Measurements from ENCODE around the gene TAF3.

TAF3 gene

GRCh38 chr10:7872041-7872442 lies 53.7 kb downstream of the TAF3 start:
- DNase-seq (ENCODE audit: low read depth in 2 of 2, low spot score in 1 of 2) = no peak

DNA sequence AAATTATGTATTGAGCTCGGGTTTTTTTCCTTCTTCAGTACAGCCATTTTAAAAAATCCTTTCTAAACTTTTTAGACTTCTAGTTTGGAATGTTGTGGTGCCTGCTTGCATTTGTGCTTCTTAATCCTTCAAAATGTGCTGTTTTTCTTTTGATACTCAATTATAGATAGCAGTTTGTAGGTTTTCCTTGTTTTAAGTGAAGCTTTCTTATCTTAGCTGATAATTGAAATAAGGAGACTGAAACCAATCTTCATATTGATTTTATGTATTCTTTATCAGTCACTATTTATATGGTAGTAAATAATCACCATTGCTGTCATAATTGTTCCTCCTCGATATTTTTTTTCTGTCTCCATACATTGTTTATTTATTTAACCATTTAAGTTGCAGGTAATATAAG lies 56.6 kb downstream of the TAF3 start:
- DNase-seq (ENCODE audit: low read depth in 2 of 2, low spot score in 1 of 2) = no peak

DNA sequence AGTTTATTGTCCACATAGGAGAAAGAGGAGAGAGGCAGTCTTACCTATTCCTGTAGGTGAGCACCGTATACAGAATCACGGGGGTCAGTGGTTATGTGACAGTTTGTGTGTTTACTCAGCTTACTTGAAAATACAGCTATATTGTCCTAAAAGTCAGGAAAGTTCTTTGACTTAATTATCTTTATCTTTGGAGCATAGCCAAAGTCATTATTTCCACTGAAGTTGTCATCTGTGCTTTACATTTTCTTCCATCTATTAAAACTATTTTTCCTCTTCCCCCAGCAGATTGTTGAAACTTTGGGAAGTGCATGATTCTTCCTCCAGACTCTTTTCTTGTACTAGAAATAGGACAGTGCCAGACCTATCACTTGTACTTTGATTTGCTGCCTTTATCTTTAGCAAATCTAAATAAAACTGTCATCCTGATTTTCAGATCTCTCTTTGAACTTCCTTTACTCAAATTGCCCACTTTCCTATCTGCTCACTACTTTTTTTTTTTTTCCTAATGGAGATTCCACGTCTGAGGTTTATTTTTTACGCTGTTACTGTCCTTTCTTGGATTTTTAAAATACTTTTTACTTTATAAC lies 58.3 kb downstream of the TAF3 start:
- DNase-seq (ENCODE audit: low read depth in 2 of 2, low spot score in 1 of 2) = no peak

DNA sequence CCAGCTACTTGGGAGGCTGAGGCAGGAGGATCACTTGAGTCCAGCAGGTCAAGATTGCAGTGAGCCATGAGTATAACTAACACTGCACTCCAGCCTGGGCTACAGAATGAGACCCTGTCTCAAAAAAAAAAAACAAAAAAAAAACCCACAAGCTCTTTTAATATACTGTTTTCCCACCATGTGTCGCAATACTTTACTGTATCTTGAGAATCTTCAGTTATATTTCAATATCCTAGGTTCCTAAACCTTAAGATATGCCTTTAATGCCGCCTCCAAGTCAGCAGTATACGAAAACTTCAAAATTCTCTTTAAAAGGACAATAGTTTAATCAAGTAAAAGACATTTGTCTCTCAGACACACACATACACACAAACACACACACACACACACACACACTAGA lies 62.8 kb downstream of the TAF3 start:
- no peak for DNase-seq (ENCODE audit: low read depth in 2 of 2, low spot score in 1 of 2)

DNA sequence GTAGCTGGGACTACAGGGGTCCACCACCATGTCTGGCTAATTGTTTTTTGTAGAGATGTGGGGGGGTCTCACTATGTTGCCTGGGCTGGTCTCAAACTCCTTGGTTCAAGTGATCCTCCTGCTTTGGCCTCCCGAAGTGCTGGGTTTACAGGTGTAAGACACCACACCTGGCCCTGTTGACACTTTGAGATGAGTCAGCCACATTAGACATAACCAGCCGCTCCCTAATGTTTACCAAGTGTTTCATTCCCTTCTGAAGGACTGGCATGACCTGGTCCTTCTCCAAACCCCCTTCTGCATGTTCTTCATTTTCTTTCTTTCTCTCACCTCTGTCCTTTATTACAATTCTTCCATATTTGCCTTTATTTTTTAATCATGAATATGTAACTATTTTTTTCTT lies 67.8 kb downstream of the TAF3 start:
- DNase-seq (ENCODE audit: low read depth in 2 of 2, low spot score in 1 of 2) = no peak

DNA sequence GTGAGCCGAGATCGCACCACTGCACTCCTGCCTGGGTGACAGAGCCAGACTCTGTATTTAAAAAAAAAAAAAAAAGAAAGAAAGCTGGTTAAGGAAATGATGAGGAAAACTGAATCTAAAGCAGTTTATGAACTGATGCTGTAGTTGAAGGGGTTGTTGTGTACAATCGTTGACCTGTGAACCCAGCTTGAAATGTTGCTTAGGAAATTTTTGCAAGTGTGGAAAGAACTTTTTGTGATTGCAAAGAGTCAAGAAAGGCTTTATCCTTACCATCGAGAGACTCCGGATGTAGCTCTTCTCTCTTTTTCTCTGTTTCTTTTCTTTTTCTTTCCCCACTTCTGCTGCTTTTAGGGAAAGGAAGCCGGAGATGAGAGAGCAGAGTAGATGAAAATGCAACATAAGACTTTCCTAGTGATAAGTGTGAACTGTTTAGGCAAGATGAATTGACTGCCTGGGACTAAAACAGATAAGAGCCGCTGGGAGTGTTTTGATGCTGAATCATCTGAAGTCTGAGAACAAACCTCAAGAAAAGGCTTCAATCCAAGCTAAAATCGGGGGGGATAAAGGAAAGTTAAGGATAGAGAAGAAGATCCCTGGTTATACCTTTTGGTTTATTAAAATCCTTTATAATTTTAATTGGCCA lies 69.0 kb downstream of the TAF3 start:
- no peak for DNase-seq (ENCODE audit: low read depth in 2 of 2, low spot score in 1 of 2)

DNA sequence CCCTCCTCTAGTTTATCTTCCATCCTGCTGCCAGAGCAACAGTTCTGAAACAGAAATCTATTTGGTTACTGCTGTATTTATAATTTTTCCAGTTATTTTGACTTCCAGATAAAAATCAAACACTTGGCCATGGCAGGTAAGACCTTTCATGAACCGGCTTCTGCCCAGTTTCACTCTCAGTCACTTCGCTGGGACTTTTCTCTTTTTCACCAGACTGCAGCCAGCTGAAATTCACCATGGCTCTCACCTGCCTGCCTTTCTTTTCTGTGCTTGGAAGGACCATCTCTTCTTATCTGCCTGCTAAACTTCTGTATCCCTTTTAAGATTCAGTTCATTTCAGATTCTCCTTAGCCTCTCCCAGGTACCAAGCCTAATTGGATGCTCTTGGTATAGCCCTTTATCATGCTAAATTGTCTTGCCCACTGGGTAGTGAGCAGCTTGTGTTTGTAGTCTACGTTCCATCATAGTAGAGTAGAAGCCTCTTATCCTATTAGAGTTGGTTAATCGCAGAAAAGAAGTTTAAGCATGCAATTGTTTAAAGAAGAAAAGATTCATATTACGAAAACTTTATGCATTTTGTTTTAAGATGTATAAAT lies 71.7 kb downstream of the TAF3 start:
- DNase-seq (ENCODE audit: low read depth in 2 of 2, low spot score in 1 of 2) = no peak

- DNase-seq (ENCODE audit: low read depth in 2 of 2, low spot score in 1 of 2) = no peak
These were observed 72.5 kb downstream of the TAF3 start for GRCh38 chr10:7890781-7891180.

DNA sequence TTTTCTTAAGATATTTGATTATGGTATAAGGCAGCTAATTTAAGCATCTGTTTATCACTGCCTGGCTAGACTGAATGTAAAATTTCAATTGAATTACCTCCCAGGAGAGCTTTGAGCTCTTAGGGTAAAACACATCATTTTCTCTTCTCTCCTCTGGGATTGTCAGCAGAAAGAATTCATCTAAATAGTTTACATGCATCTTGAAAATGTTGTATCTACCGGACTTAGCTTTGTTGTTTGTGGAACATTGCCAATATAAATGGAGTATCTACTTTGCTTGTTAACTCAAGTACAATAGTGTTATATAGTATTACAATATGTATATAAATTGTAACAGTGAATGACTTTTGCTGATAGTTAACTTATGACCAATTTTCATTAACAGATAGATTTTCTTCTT lies 73.3 kb downstream of the TAF3 start:
- DNase-seq (ENCODE audit: low read depth in 2 of 2, low spot score in 1 of 2) = no peak

GRCh38 chr10:7892146-7892545 lies 73.8 kb downstream of the TAF3 start:
- no peak for DNase-seq (ENCODE audit: low read depth in 2 of 2, low spot score in 1 of 2)

DNA sequence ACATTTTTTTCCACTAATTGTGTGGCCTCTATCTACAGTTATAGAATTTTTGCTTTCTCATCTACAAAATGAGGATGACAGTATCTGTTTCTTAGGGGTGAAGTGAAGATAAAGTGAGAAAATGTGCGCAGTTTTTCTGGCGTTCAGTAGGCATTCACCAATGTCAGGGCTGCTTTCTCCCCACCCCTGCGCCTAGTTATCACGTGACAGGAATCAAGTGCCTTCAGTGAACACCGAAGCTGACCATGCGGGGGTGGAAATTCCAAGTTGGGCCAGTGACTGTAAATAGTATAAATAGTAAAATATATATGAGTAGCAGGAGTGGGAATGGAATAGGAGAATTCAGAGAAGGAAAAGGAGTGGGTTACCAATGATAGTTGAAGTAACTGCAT lies 77.4 kb downstream of the TAF3 start:
- no peak for DNase-seq (ENCODE audit: low read depth in 2 of 2, low spot score in 1 of 2)

GRCh38 chr10:7896297-7896696 lies 78.0 kb downstream of the TAF3 start:
- DNase-seq (ENCODE audit: low read depth in 2 of 2, low spot score in 1 of 2) = no peak

DNA sequence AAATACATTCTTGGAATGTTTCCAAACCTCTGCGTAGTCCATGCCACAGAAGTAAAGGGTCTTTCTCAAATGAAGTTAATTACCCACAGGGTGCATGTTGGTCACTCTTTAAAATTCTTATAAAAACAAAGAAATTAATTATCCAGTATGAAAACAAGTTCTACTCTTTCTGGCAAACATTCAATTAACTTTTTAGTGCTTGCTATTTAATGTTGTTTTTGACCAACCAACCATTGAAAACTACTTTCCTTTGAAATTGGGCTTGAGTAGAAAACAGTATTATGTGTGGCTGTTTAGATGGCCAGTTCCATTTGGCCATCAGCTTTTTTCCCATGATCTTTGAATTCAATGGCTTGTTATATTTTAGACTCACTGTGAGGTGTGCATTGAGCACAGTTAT lies 83.0 kb downstream of the TAF3 start:
- DNase-seq (ENCODE audit: low read depth in 2 of 2, low spot score in 1 of 2) = no peak

DNA sequence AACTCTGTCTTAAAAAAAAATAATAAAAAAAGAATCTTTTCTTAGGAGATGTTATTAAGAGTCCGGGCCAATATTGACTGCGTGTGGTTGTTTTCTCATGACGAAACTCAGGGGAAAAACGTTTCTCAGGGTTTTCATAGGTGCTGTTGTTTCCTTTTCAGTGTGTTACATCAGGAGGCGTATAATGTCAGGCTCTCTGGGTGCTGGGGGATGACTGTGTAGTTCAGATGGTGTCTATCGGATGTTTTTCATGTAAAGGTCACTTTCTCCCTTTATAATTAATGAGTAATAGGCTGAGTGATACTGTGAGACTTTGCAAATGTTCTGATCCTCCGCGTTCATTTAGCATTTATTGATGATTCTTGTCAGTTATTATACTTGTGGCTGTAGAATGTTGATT lies 84.1 kb downstream of the TAF3 start:
- no peak for DNase-seq (ENCODE audit: low read depth in 2 of 2, low spot score in 1 of 2)

DNA sequence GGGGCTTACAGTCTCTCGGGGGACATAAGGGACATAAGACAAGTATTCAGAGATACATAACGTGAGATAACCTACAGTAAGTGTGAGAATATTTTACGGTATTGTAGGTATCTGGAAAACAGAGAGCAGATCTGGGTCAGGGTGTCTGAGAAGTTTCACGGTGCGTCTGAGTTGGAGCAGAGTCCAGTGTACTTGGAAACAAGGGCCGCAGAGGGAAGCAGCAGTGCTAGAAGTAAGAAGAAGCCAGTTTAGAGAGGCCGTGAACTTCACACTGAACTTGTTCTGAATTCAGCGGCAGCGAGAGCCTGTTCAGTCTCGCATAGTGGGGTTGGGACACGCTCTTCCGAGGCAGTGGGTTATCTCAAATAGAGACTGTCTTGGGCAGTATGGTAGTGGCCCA lies 85.5 kb downstream of the TAF3 start:
- no peak for DNase-seq (ENCODE audit: low read depth in 2 of 2, low spot score in 1 of 2)

DNA sequence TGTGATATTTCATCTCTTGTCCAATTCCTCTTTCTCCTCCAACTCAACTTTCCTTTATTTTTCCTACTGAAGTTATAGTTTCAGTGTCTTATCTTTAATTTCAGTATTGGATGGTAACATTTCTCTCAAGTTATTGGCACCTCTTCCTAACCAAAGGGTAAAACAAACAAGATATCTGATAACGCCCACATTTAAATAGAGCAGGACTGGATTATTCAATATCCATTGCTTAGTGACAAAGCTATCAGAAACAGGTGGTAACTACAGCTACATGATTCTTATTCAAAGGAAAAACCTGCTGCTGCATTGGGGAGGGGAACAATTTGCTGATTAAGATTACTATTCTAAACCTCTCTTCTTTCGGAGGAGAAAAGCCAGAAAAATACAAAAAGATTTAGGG lies 87.8 kb downstream of the TAF3 start:
- no peak for DNase-seq (ENCODE audit: low read depth in 2 of 2, low spot score in 1 of 2)

- DNase-seq (ENCODE audit: low read depth in 2 of 2, low spot score in 1 of 2) = no peak
These were observed 90.4 kb downstream of the TAF3 start for GRCh38 chr10:7908541-7909210.

DNA sequence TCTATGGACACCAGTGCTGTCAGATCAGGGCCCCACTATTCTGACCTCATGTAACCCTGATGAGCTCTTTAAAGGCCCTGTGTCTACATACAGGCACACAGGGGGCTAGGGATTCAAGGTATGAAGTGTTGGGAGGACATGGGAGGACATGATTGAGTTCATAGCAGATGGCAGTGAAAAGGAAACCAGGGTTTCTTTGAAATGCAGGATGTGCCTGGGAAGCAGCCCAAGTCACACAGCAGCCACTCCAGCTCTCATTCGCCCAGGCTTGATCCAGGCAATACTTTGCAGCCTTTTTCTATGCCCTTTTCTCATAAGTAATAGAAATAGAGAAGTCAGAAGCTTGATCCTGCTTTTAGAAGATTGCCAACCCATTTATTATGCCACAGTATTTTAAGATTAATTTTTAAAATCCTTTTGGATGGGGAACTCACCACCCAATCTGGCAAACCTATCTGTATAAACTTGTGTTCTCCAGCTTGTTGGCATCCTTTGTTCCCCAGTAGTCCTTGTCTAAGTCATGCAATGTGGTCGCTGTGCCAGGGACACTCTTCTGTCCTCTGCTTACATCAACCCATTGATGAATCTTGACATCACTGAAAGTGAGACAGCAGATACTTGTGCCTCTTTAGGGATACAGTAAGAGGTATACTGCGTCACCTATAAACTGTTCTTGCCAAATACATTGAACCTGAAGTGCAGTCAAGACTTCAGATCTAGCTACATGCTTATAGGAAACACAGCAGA lies 95.0 kb downstream of the TAF3 start:
- DNase-seq (ENCODE audit: low read depth in 2 of 2, low spot score in 1 of 2) = no peak

- no peak for DNase-seq (ENCODE audit: low read depth in 2 of 2, low spot score in 1 of 2)
These were observed 97.7 kb downstream of the TAF3 start for GRCh38 chr10:7915923-7916536.

DNA sequence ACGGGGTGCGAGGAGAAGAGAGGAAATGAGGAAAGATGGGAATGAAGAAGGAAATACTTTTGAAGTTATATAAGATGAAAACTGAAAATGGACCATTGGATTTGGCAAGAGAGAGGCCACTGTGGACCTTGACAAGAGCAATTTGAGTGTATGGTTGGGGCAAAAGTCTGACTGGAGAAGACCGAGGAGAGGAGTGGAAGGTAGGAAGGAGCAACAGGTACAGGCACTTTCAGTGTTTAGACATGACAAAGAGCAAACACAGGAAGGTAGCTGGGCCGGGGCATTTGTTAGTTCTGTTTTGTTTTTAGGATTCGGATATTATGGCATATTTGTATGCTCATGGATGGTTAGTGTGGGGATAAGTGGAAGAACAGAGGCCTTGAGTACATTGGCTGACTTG lies 99.4 kb downstream of the TAF3 start:
- DNase-seq (ENCODE audit: low read depth in 2 of 2, low spot score in 1 of 2) = no peak

DNA sequence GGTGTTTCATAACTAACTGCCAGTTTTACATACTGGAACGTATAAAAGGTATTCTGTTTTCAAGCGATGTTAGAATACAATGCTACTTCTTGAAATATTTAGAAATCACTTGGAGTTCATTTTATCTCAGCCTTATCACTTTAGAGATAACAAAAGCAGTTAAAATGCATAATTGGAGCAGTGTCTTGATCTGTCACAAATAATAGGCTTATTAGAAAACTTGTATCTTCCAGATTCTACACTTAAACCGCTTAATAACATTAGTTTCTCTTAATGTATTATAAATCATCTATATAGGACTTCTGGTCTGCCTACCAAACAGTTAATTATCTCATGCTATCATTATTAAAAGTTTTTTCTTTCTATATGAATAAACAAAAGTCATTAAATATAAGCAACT lies 104.4 kb downstream of the TAF3 start:
- no peak for DNase-seq (ENCODE audit: low read depth in 2 of 2, low spot score in 1 of 2)

All from stimulated activated CD8-positive, alpha-beta memory T cell treated with anti-CD3 and anti-CD28 coated beads, Interleukin-4, amount 100 ng/mL, for 4 hours (primary cell).